GM18502 (cell line): ENCODE results near the gene SLC16A13.

Experiments
- ATAC-seq: cut with Tn5 transposase; IDR thresholded peaks from one replicate; pipeline ENCODE4 v1.9.1; 2021; ENCODE audit warnings: mild to moderate bottlenecking; ENCODE audit not compliant: unreplicated experiment, poor library complexity

SLC16A13 gene

DNA sequence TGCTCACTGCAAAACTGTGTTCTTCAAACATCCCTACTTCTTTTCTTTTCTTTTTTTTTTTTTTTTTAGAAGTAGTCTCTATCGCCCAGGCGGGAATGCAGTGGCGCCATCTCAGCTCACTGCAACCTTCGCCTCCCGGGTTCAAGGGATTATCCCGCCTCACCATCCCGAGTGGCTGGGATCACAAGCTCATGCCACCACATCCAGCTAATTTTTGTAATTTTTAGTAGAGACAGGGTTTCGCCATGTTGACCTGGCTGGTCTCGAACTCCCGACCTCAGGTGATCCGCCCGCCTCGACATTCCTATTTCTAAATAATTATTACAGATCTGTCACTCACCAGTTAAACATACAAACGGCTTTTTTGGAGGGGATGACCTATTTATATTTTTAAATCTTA, 24.4 kb upstream of the SLC16A13 start:
- ATAC-seq = no peak

GRCh38 chr17:7011942-7012254, 23.9 kb upstream of the SLC16A13 start:
- no peak for ATAC-seq

DNA sequence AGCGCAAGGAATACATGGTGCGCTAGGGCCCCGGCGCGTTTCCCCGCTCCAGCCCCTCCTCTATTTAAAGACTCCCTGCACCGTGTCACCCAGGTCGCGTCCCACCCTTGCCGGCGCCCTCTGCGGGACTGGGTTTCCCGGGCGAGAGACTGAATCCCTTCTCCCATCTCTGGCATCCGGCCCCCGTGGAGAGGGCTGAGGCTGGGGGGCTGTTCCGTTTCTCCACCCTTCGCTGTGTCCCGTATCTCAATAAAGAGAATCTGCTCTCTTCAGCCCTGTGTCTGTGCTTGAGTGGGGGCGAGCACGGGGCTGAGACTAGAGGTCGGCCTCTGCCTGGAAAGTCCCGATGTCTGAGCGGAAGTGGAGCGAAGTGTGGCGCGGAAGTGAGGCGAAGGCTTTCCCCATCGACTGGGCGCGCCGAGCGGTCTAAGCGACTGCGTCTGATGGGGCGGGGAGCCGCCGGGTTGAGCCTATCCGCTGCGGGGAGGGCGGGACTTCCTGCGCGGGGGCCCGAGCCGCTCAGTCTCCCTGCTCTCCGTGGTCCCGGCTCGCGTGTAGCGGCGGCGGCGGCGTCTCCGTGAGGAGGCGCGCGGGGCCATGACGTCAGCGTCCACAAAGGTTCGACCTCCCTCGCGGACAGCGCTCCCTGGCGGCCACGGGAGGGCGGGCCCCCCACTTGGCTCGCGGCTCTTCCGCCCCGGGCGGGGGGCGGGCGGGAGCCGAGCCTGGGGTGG, 21.4 kb upstream of the SLC16A13 start:
- peak; percentile 73 for ATAC-seq

DNA sequence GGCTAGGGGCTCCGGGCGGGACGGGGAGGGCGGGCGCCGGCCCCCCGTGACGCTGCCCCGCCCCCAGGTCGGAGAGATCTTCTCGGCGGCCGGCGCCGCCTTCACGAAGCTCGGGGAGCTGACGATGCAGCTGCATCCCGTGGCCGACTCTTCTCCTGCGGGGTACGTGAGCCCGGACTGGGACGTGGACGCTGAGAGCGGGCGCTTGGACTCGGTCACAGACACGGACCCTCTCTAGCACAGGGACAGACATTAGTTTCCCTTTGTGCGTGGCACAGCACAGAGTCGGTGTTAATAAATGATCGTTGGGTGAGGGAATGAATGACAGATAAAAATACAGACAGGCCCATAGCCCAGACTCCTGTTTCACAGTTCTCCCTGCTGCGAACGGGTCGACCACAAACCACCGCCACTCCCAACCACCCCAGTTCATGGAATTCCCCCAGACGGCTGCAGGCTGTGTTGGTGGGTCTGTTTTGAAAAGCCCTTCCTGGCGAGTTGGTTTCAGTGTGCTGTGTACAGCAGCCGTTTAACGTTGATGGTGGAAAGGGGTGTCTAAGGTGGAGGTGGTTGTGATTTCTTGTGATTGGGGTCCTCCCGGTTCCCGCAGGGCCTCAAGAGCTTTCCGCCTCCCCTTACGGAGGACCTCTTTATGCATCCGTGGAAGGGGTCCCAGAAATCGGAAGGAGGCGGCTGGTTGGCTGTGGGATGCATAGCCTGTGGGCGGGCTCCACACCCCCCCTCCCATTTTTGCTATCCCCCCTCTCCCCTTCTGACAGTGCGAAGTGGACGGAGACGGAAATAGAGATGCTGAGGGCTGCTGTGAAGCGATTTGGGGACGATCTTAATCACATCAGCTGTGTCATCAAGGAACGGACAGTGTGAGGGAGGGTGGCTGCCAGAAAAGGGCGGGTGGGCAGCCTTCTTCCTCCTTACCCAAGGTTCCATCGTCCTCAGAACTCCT, 20.5 kb upstream of the SLC16A13 start:
- ATAC-seq = peak; percentile 16

GRCh38 chr17:7016418-7016817, 19.4 kb upstream of the SLC16A13 start:
- no peak for ATAC-seq

DNA sequence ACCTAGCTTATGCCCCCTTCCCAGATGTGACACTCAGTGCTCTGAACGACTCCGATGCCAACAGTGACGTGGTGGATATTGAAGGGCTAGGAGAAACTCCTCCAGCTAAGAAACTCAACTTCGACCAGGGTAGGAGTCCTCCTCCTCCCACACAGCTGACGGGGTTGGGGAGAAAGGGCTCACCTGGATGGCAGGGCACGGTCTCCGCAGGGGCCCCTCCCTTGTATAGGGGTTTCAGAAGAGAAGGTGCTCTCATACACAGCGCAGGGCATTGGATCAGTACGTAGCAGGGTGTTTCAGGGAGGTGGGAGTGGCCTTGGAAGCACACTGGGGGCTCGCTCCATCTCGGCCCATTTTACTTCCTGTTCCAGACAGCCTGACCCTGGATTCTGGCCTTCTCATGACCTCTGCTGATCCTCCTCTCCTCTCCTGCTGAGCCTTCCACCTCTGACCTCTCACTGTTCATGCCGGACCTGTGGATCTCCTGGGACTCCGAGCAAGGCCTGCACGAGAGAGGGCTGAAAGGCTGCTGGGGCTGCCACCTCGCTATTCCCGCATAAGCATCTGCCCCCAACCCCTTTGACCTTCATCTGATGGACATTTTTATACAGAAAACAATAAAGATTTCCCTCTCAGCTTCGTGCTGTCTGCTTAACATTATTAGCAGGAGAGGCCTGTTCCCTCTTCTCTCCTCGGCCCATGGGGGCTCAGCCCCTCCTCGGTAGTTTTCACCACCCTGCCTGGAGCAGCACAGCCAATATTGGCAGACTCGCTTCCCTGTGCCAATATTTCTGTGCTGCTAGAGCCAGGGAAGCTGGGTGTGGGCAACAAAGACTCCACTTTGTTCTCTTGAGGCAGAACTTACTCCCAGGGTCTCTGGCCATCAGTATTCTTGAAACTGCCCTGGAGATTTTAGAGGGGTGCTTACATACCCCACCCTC, 18.7 kb upstream of the SLC16A13 start:
- ATAC-seq = no peak

DNA sequence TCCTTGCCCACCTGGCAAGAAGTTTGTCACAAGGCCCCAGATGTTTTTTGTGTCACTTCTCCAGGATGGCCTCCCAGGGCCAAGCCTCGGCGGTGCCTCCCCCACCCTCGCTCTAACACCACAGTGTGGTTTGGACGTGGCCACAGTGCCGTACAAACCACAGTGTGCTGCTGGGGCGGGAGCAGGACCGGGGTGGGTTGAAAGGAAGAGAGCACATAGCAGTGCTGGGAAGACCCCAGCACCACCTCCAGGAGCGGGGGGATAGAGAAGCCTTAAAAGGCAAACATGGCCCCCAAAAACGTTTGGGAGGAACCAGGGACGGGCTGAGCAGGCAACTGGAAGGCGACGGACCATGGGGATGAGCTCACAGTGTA, 18.0 kb upstream of the SLC16A13 start:
- no peak for ATAC-seq

GRCh38 chr17:7018331-7018964, 17.4 kb upstream of the SLC16A13 start:
- no peak for ATAC-seq

DNA sequence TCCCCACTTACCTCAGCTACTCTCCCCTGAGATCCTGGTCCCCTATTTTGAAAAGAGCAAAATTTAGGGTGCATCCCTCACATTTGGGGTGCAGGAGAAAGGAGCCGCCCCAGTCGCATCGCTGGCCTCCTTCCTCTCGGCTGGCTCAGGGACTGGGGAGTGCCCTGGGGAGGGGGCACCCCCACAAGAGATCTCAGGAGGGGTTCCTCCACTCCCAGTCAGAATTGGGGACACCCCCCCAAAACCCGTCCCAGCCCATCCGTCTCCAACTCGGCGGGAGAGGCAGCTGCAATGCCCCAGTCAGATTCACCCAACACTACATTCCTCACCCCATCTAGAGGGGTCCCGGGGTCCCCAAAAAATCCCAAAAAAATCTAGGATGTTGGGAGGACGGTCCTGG, 16.4 kb upstream of the SLC16A13 start:
- no peak for ATAC-seq

DNA sequence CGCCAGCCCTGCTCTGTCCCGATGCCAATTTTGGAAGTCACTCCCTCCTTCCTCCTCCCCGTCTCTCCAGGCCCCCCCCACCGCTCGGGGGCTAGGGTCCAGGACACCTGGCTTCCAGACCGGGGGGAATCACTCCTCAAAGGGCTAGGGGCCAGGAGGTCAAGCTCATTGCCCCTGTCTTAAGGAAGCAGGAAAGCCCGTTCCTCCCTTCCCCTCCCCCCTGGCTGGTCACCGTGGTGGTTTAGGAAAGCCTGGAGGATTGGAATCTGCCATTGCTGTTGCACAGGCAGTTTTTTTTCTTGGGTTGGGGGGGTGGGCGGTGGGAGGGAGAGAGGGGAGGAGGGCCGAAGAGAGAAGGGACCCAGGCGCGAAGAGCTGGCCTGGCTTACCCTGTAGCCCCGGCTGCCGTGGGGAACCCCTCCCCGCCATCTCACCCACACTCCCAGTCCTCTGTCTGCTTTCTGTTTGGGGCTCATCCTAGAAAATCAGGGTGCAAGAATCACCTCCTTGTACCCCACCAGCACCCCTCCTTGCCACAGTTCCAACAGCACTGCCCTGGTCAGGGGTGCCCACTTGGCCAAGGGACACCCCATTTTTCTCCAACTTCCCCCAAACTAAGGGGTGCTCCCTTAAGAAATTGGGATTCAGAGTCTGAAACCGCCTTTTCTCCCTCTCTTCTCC, 15.8 kb upstream of the SLC16A13 start:
- ATAC-seq = no peak

DNA sequence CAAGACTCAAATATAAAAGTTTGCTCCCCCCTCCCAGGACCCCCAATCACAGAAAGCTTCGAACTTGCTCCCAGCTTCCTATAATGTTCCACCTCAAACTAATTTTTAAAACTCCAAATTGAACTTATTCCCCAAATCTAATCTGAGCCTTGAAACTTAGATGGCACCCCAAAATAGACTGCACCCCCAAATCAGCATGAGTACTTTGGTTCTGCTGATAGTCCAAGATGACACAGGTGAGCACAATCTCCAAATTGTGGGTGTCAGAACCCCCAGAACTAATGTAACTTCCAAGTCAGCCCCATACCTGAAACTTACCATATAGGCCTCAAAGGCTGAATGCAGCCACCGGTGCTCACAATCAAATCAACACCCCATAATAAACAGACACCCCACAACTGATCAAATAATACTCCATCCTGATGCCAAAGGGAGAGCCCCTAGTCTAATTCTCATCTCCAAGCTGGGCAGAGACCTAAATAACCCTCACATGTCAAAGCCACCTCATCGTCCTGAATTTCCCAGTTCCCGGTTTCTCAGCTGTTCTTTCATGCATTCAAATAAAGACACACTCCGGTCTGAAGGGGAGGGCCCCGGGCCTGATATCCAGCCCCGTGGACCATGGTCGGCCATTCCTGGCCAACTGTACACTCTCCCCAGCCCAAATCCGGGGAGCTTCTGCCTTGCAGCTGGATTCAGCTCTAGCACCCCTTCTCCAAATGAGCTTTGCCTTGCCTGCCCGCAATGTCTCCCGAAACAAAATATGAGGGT, 14.7 kb upstream of the SLC16A13 start:
- no peak for ATAC-seq

GRCh38 chr17:7021993-7022778, 13.6 kb upstream of the SLC16A13 start:
- ATAC-seq = peak; percentile 66

DNA sequence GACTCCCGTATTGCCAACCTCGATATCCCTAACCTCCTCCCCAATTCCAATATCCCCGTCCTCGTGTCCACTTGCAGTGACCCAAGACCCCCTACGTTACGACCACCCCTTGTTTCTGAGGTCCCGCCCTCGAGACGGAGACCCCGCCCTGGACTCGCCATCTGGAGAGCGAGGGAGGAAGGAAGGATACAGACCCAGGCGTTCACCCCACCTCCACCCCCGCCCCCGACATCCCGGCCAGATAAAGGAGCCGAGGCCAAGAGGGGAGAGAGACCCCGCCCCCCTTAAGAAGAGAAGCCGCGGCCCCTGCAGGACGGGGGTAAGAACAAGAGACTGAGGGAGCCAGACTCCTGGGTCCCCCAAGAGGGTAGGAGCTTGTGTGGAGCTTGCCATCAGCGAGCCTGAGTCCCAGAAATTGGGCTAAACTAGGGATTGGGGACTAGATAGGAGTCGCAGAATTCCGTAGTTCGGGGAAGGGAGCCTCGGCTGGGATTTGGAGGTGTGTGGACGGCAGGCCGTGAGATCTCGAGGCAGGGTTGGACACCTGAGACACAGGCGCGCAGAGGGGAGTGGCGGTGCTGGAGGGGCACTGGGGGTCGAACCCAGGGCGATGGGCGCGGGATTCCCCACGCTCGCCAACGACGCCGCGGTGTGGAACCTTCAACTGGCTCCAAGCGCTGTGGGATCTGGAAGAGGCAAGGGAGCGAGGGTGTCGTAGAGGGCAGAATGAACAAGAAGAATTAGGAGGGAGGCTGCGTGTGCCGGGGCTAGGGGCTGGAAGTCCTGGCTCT, 12.8 kb upstream of the SLC16A13 start, which contains the start of gene BCL6B:
BCL6B (plus strand) TSS at position 270 of the 791 bp plus-strand sequence. CDS start 622 bp downstream, outside the sequence.
- no peak for ATAC-seq

- ATAC-seq = no peak
These were observed 12.0 kb upstream of the SLC16A13 start for GRCh38 chr17:7023576-7024401.

DNA sequence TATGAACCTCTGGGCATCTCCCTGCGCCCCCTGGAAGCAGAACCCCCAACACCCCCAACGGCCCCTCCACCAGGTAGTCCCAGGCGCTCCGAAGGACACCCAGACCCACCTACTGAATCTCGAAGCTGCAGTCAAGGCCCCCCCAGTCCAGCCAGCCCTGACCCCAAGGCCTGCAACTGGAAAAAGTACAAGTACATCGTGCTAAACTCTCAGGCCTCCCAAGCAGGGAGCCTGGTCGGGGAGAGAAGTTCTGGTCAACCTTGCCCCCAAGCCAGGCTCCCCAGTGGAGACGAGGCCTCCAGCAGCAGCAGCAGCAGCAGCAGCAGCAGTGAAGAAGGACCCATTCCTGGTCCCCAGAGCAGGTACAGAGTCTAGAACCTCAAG, 11.4 kb upstream of the SLC16A13 start:
- no peak for ATAC-seq

DNA sequence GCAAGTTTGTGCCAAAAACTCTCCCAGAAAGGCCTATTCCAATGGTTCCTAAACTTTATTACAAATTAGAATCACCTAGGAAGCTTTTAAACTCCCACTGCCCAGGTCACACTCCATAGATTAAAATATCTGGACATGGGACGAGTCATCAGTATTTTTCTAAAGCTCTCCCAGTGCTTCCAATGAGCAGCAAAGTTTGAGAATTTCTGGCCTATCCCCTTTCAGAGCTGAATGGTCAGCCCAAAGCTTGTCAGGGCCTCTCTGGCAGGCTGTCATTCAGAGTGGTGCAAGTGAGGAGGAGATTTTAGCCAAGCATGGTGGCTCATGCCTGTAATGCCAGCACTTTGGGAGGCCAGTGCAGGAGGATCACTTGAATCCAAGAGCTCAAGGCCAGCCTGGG, 10.6 kb upstream of the SLC16A13 start:
- no peak for ATAC-seq
